ENCODE data around the gene PDSS1.
A peak's percentile ranks its signal among the peaks of the same experiment; 100 is the strongest.
"Not testable (repeated sequence)": the region's sequence is repeated elsewhere in the genome, so short reads cannot be mapped to it uniquely, and the experiment has no call there.

The PDSS1 gene

DNA sequence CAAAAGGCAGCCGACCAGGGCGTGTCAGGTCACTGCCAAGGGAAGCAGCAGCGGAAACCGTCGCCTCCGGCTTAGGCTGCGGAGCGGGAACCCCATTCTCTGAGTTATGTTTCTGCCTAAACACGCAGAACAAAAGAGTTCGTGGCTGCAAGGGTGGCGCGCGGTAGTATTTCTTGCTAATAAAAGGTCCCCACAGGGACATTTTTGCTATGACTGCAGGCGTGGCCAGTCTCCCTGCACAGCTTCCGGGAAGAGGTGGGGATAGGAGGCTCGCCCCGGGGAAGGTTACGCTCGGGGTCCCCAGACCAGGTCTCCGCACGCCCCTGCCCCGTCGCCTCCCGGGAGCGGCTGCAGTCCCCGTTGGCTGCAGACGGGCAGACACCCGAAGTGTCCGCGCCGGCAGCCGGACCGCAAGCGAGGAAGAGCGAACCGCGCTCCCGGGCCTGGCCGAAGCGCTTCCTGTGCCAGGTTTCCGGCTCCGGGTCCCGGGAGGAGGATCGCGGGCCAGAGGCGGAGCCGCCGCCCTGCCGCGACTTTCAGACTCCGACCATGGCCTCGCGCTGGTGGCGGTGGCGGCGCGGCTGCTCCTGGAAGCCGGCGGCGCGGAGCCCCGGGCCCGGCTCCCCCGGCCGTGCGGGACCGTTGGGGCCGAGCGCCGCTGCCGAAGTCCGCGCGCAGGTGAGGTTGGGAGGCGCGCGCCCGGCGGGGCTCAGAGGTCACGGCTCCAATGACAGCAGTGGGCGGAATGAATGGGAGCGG lies at the start of gene PDSS1:
Gene PDSS1, plus strand, starts transcription at position 539 of the 759 bp plus-strand sequence. Its CDS starts 11 bp downstream, at position 550.
- Histone ChIP-seq H3K4me2 (ENCODE audit: low read depth, low read length, poor library complexity, severe bottlenecking) (peak within 1 kb of the TSS; percentile 85), H3K36me3 (ENCODE audit: insufficient read depth, low read length) (no peaks in the 10 kb centered on the region), H3K9ac (ENCODE audit: low read depth, low read length, poor library complexity, severe bottlenecking) (peak within 1 kb of the TSS; percentile 79), H2AFZ (ENCODE audit: low read length) (peak within 1 kb of the TSS; percentile 96), H3K4me1 (ENCODE audit: insufficient read depth, low read length, poor library complexity, severe bottlenecking) (peaks cover 21% of the 10 kb centered on the region), H3K9me2 (replicated peaks; ENCODE audit: low read depth, low read length) (no peaks in the 10 kb centered on the region), H3K9me3 (ENCODE audit: insufficient read depth, low read depth, low read length) (no peaks in the 10 kb centered on the region), H3K79me2 (ENCODE audit: insufficient read depth, low read length) (peaks cover 47% of the 10 kb centered on the region), H4K20me1 (ENCODE audit: insufficient read depth, low read length, poor library complexity, severe bottlenecking) (peaks cover 17% of the 10 kb centered on the region), H3K27me3 (ENCODE audit: insufficient read depth, low read length, poor library complexity, severe bottlenecking) (peaks cover 3% of the 10 kb centered on the region), H3F3A (ENCODE audit: low read depth) (no peaks in the 10 kb centered on the region), H3K4me3 (ENCODE audit: low read length, poor library complexity, severe bottlenecking) (peak within 1 kb of the TSS; percentile 89)
- TF ChIP-seq CTCF (conservative IDR thresholded peaks at IDR 0.05; ENCODE audit: low read length), result no peak
- TF ChIP-seq EZH2phosphoT487 (IDR thresholded peaks at IDR 0.05; ENCODE audit: borderline replicate concordance), result no peak

DNA sequence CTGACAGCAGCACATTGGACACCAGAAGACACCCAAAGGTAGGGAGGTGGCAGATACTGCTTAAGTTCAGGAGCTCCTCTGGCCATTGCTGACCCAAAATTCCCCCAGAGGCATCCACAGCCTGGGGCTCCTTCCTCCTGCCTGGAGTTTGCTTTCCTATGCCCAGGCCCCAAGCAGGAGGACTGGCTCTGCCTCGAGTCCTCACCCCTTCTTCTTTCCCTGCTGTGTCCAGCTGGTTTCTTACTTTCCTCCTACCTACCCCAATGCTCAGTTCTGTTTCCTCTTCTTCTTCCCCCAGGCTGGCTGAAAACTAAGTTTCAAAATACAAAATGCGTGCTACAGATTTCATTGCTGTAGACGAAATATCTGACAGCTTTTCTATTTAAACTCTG lies 49.3 kb upstream of the PDSS1 start:
- H3F3A ChIP-seq (ENCODE audit: low read depth); H3K27me3 ChIP-seq (ENCODE audit: insufficient read depth, low read length, poor library complexity, severe bottlenecking): not testable (repeated sequence)

GRCh38 chr10:26650406-26650805 lies 47.1 kb upstream of the PDSS1 start:
- Histone ChIP-seq H3K4me3 (ENCODE audit: low read length, poor library complexity, severe bottlenecking) (no peak overlapping the region), H3K4me2 (ENCODE audit: low read depth, low read length, poor library complexity, severe bottlenecking) (no peak overlapping the region), H3K36me3 (ENCODE audit: insufficient read depth, low read length) (no peaks in the 10 kb centered on the region), H3K79me2 (ENCODE audit: insufficient read depth, low read length) (no peaks in the 10 kb centered on the region), H4K20me1 (ENCODE audit: insufficient read depth, low read length, poor library complexity, severe bottlenecking) (no peaks in the 10 kb centered on the region), H3K27me3 (ENCODE audit: insufficient read depth, low read length, poor library complexity, severe bottlenecking) (no peaks in the 10 kb centered on the region), H3K4me1 (ENCODE audit: insufficient read depth, low read length, poor library complexity, severe bottlenecking) (no peaks in the 10 kb centered on the region), H3F3A (ENCODE audit: low read depth) (no peaks in the 10 kb centered on the region), H3K9me2 (replicated peaks; ENCODE audit: low read depth, low read length) (no peaks in the 10 kb centered on the region), H3K9me3 (ENCODE audit: insufficient read depth, low read depth, low read length) (no peaks in the 10 kb centered on the region), H2AFZ (ENCODE audit: low read length) (no peak overlapping the region), H3K9ac (ENCODE audit: low read depth, low read length, poor library complexity, severe bottlenecking) (no peak overlapping the region)
- no peak for TF ChIP-seq EZH2phosphoT487 (IDR thresholded peaks at IDR 0.05; ENCODE audit: borderline replicate concordance)
- TF ChIP-seq CTCF (conservative IDR thresholded peaks at IDR 0.05; ENCODE audit: low read length), result no peak

More for the DNA sequence above, 49.3 kb upstream of the PDSS1 start:
- H3K36me3 ChIP-seq (ENCODE audit: insufficient read depth, low read length); H3K9me2 ChIP-seq (replicated peaks; ENCODE audit: low read depth, low read length); H3K4me1 ChIP-seq (ENCODE audit: insufficient read depth, low read length, poor library complexity, severe bottlenecking); H3K9ac ChIP-seq (ENCODE audit: low read depth, low read length, poor library complexity, severe bottlenecking); H3K79me2 ChIP-seq (ENCODE audit: insufficient read depth, low read length); H3K4me2 ChIP-seq (ENCODE audit: low read depth, low read length, poor library complexity, severe bottlenecking); H2AFZ ChIP-seq (ENCODE audit: low read length); H3K9me3 ChIP-seq (ENCODE audit: insufficient read depth, low read depth, low read length); H4K20me1 ChIP-seq (ENCODE audit: insufficient read depth, low read length, poor library complexity, severe bottlenecking); H3K4me3 ChIP-seq (ENCODE audit: low read length, poor library complexity, severe bottlenecking): not testable (repeated sequence)

- not testable (repeated sequence) for H3K4me3 ChIP-seq (ENCODE audit: low read length, poor library complexity, severe bottlenecking); H3K4me1 ChIP-seq (ENCODE audit: insufficient read depth, low read length, poor library complexity, severe bottlenecking); H4K20me1 ChIP-seq (ENCODE audit: insufficient read depth, low read length, poor library complexity, severe bottlenecking); H3K4me2 ChIP-seq (ENCODE audit: low read depth, low read length, poor library complexity, severe bottlenecking); H3F3A ChIP-seq (ENCODE audit: low read depth); H3K9ac ChIP-seq (ENCODE audit: low read depth, low read length, poor library complexity, severe bottlenecking); H3K36me3 ChIP-seq (ENCODE audit: insufficient read depth, low read length); H3K9me2 ChIP-seq (replicated peaks; ENCODE audit: low read depth, low read length); H3K79me2 ChIP-seq (ENCODE audit: insufficient read depth, low read length); H3K9me3 ChIP-seq (ENCODE audit: insufficient read depth, low read depth, low read length); H2AFZ ChIP-seq (ENCODE audit: low read length); H3K27me3 ChIP-seq (ENCODE audit: insufficient read depth, low read length, poor library complexity, severe bottlenecking)
These were observed 46.0 kb upstream of the PDSS1 start for GRCh38 chr10:26651476-26651875.
